ENCODE measurements around the gene GMDS. TPM values are rescaled to one million over a fixed set of nuclear protein-coding genes. Genes with fewer than 3 reads are reported as not detected.

The GMDS gene
- total and polyA plus RNA-seq, 2 donors (not counting 3 experiments of a cell fraction or from before 2014, with no cell fraction given): 9.8 to 23.5 TPM

- ChIA-PET CTCF (no interaction called here), POLR2A (no interaction called here)
- Histone ChIP-seq H3K9ac (replicated peaks; ENCODE audit: extremely low read depth, insufficient read depth, low read length) (no peak overlapping the region), H4K20me1 (replicated peaks; ENCODE audit: control insufficient read depth, extremely low read depth, insufficient read depth, low read length) (no peaks in the 10 kb centered on the region), H3K4me2 (ENCODE audit: insufficient read depth, low read length) (no peak overlapping the region), H3K27me3 (ENCODE audit: control insufficient read depth in 2 of 2, insufficient read depth in 2 of 2, low read length in 2 of 2) (no peaks in the 10 kb centered on the region), H3K27ac (ENCODE audit: insufficient read depth, low read depth, low read length) (no peak overlapping the region), H3K9me1 (replicated peaks; ENCODE audit: control insufficient read depth, extremely low read depth, insufficient read depth, low read length) (no peaks in the 10 kb centered on the region), H3K4me3 (replicated peaks in 1 of 3; ENCODE audit: insufficient read depth in 1 of 3, low read depth in 1 of 3, low read length in 3 of 3) (no peak overlapping the region), H3K36me3 (ENCODE audit: control insufficient read depth in 2 of 2, extremely low read depth in 1 of 2, insufficient read depth in 2 of 2, low read length in 2 of 2) (no peaks in the 10 kb centered on the region), H3K9me3 (replicated peaks; ENCODE audit: control insufficient read depth, insufficient read depth, low read length) (no peaks in the 10 kb centered on the region), H3K79me2 (ENCODE audit: control insufficient read depth, insufficient read depth, low read length) (no peaks in the 10 kb centered on the region), H3K4me1 (ENCODE audit: control insufficient read depth, extremely low read depth, insufficient read depth, low read length) (no peaks in the 10 kb centered on the region), H2AFZ (ENCODE audit: low read depth, low read length) (no peak overlapping the region)
- dilution Hi-C loops (cut with MboI; ENCODE audit: extremely low pct_ligation_motif_present, low sequenced_read_pairs) (no loop called here), intact Hi-C loops (cut with micrococcal nuclease) (no loop called here)
- no TSS peak for BruUV-seq (replicated peaks)
- TF ChIP-seq POLR2A (IDR thresholded peaks at IDR 0.05; ENCODE audit: low read depth, low read length) (no peak), POLR2AphosphoS5 (IDR thresholded peaks at IDR 0.05; ENCODE audit: insufficient read depth, low read depth, low read length) (no peak), FOS (IDR thresholded peaks at IDR 0.05; ENCODE audit: borderline replicate concordance, insufficient read depth, low read length) (no peak), JUN (IDR thresholded peaks at IDR 0.05; ENCODE audit: borderline replicate concordance, insufficient read depth, insufficient read length, low read depth) (no peak), MAX (IDR thresholded peaks at IDR 0.05; ENCODE audit: insufficient read depth, insufficient read length) (no peak), CTCF (IDR thresholded peaks at IDR 0.05; ENCODE audit: extremely low read depth in 1 of 2, insufficient read depth in 1 of 2, low read depth in 1 of 2, low read length in 2 of 2) (no peak), EZH2 (IDR thresholded peaks at IDR 0.05; ENCODE audit: borderline replicate concordance, low read depth, low read length, severe bottlenecking) (no peak), GATA2 (IDR thresholded peaks at IDR 0.05; ENCODE audit: insufficient read depth, insufficient read length, low read depth, low read length) (no peak), MYC (IDR thresholded peaks at IDR 0.05; ENCODE audit: low read depth, low read length) (no peak)
- no peak for FAIRE-seq
- no peak for DNase-seq (ENCODE audit: low read depth, low spot score)
Observed at GRCh38 chr6:1949538-1949937, 295.9 kb downstream of the GMDS start.

All from endothelial cell of umbilical vein (primary cell).